ENCODE data around the gene MAF.
A peak's percentile ranks its signal among the peaks of the same experiment; 100 is the strongest.

The MAF gene

DNA sequence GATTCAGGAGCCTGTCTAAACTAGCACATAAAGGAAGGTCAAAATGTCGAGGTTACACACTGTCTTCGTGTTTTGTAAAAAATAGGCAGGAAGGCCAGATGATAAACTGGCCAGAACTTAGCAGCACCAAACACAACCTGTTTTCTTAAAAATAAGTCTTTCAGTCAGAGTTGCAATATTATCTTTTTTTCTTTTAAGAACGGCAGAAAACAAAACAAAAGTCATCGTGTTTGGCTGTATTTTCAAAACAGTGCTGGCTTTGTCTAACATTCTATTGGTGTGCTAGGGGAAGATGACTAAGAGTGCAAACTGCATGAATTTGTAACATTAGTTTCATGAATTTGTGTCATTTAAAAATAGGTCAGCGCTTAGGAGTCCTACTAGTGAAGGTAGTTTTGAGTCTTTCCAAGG lies 5.3 kb downstream of the MAF start:
- Mint-ChIP-seq H3K27me3 (no peaks in the 10 kb centered on the region), H3K4me3 (peak overlapping the region; percentile 79 to 94), H3K36me3 (ENCODE audit: insufficient read depth) (peaks cover 66% of the 10 kb centered on the region), H3K27ac (peak overlapping the region; percentile 35 to 84), H3K4me1 (ENCODE audit: low read depth in 2 of 2) (peaks cover 36 to 50% of the 10 kb centered on the region in 2 donors), H3K9me3 (no peaks in the 10 kb centered on the region)
- DNase-seq (no peak), ATAC-seq (replicated peaks) (no peak)

DNA sequence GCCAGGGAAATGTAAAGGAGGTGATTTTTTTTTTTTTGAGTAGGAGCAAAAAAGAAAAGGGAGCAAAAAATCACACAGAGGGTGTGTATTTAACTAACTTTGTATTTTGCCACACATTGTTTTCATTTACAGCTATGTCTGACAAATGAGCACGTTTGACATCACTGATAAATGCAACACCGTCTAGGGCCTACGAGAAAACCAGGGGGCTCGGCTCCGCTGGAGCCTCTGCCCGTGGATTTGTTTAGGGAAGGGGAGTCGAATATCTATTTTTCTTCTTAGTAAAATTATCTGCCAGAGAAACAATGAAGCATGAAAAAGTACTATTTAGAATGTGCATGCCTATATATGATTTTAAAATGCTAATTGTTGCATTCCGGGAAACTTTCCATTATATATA lies 6.8 kb downstream of the MAF start:
- H3K27ac Mint-ChIP-seq: peak overlapping the region; percentile 35 to 70
- no peaks in the 10 kb centered on the region for H3K27me3 Mint-ChIP-seq
- no peak for ATAC-seq (replicated peaks)
- peaks cover 56% of the 10 kb centered on the region for H3K36me3 Mint-ChIP-seq (ENCODE audit: insufficient read depth)
- no peaks in the 10 kb centered on the region for H3K9me3 Mint-ChIP-seq
- DNase-seq: no peak
- peak overlapping the region; percentile 47 to 79 for H3K4me3 Mint-ChIP-seq
- peaks cover 41 to 50% of the 10 kb centered on the region in 2 donors for H3K4me1 Mint-ChIP-seq (ENCODE audit: low read depth in 2 of 2)

DNA sequence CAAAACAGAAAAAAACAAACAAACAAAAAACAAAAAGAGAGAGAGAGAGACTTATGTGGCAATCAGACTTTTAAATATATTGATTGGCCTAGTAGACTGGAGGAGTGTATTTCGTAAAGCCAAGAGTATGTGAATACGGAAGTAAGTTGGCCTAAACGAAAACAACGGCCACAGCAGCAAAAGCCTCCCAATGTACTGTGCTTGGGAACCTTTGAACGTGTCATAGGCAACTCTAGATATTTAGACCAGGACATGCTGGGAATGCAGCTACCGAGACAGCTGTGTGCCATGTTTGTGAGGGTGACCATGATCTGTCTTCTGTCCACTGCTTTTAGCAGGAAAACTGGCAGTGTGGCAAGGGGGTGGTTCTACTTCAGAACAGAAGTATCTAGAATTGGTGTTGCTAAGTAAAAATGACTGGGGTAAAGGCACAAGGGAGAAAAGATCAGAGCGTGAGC lies 7.4 kb downstream of the MAF start:
- peak; percentile 50 for ATAC-seq (replicated peaks)
- Mint-ChIP-seq H3K4me3 (peak overlapping the region; percentile 47 to 79), H3K4me1 (ENCODE audit: low read depth in 2 of 2) (peaks cover 41 to 48% of the 10 kb centered on the region in 2 donors), H3K9me3 (no peaks in the 10 kb centered on the region), H3K27ac (peak overlapping the region; percentile 70 to 89), H3K36me3 (ENCODE audit: insufficient read depth) (peaks cover 52% of the 10 kb centered on the region), H3K27me3 (peaks cover 0 to 5% of the 10 kb centered on the region in 2 donors)
- no peak for DNase-seq

DNA sequence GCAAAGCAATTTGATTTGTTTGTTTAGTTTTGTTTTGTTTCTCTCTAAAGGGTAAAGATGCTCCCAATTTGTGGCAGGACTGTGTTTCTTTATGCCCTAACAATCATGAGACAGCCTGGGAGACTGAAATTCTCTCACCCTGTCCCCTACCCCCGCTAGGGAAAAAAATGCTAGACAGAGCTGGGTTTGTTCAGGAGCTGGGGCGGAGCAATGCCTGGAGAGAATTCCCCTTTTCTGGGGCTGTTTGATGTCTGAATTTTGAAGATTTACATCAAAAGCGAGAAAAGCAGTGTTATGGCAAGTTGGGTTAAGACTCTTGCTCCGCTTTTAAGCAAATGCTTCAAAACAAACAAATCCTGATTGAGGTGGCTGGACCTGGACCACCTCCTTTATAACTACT lies 8.4 kb downstream of the MAF start:
- Mint-ChIP-seq H3K9me3 (no peaks in the 10 kb centered on the region), H3K36me3 (ENCODE audit: insufficient read depth) (peaks cover 46% of the 10 kb centered on the region), H3K27me3 (peaks cover 0 to 12% of the 10 kb centered on the region in 2 donors), H3K4me1 (ENCODE audit: low read depth in 2 of 2) (peaks cover 41 to 45% of the 10 kb centered on the region in 2 donors), H3K27ac (peak overlapping the region; percentile 70 to 89), H3K4me3 (peak overlapping the region in 1 of 2 donors; percentile 79)
- ATAC-seq (replicated peaks) (no peak), DNase-seq (no peak)

DNA sequence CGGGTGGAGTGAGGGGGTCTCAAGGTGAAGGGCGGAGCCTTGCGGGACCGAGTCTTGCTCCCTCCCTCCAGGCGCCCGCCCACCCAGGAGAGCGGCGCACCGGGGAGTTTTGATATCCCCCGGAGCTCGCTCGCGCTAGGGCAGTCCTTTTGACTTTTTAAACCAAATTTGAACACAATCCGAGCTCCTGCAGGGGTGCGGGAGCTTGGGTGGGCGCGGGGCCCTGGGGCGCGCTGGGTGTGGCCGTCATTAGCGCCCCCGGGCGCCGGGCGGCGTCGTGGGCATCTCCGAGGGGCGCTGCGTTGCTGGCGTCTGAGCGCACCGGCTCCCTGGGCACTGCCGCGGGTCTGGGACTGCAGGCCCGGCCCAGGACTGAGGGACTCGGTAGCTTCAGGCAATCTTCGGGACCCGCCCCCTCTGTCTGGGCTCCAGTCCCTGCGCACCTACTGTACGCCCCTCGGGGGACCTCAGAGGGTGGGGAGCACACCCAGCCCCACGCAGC lies 10.9 kb downstream of the MAF start:
- Mint-ChIP-seq H3K27me3 (peaks cover 0 to 12% of the 10 kb centered on the region in 2 donors), H3K4me1 (ENCODE audit: low read depth in 2 of 2) (peaks cover 27 to 28% of the 10 kb centered on the region in 2 donors), H3K4me3 (peak overlapping the region; percentile 70 to 79), H3K27ac (peak overlapping the region in 1 of 2 donors; percentile 70), H3K9me3 (no peaks in the 10 kb centered on the region), H3K36me3 (ENCODE audit: insufficient read depth) (peaks cover 34% of the 10 kb centered on the region)
- DNase-seq (no peak), ATAC-seq (replicated peaks) (peak; percentile 54)

DNA sequence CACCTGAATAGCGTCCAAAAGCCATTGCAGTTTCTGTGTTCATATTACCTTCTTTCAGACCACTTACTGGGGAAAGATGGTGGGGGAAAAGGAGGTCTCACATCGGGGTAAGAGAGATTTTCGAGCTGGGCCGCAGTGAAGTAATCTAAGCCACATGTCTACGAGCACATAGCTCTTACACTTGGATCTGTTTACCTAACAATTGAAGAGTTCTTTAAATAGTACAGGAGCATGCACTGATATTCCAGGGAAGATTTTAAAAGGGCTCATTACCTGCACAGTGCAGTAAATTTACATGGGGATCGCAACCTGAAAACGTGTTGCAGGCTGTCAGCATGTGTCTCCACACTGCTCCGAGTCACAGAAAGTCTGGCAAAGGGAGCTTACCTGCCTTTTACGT lies 12.6 kb downstream of the MAF start:
- Mint-ChIP-seq H3K4me1 (ENCODE audit: low read depth in 2 of 2) (peaks cover 14 to 21% of the 10 kb centered on the region in 2 donors), H3K36me3 (ENCODE audit: insufficient read depth) (peaks cover 16% of the 10 kb centered on the region), H3K27me3 (peaks cover 0 to 12% of the 10 kb centered on the region in 2 donors), H3K27ac (no peak overlapping the region), H3K4me3 (no peak overlapping the region), H3K9me3 (no peaks in the 10 kb centered on the region)
- ATAC-seq (replicated peaks): no peak
- DNase-seq: no peak

DNA sequence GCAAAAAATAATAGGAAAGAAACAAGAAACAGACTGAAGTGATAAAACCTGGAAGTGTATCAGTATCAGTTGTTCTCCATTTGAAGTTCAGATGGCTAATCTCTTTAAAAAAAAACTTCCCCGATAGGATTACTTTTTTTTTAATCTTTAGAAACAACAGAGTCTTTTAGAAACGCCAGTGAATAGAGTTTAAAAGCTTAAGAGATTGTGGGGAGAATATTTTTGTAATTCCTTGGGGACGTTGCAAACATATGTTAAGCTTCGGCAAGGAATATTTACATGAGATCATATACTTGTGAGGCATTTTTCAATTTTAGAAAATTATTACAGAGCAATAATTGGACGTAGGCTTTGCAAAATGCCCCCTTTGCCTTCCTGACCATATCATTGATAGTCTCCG lies 13.2 kb downstream of the MAF start:
- ATAC-seq (replicated peaks): no peak
- H3K4me1 Mint-ChIP-seq (ENCODE audit: low read depth in 2 of 2): peaks cover 13 to 20% of the 10 kb centered on the region in 2 donors
- no peaks in the 10 kb centered on the region for H3K9me3 Mint-ChIP-seq

DNA sequence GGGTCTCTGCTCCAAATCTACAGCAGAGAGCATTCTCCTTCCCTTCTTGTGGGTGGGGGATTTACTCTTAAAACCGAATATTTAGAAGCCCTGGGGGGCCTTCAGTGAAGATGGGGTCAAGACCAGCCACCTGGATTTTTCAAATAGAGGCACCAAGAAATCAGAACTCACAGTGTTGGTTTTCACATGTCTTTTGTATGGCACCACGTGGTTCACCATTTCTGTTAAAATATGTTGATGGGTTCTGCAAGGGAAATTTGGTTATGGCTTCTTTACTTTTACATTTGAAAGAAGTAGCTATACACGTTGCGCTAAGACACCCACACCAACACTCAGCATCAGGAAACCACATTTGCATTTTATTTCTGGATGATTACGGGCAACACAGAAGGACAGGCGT lies 17.7 kb downstream of the MAF start:
- no peak for DNase-seq
- no peak overlapping the region for H3K4me3 Mint-ChIP-seq
- H3K9me3 Mint-ChIP-seq: no peaks in the 10 kb centered on the region
- peaks cover 0 to 6% of the 10 kb centered on the region in 2 donors for H3K4me1 Mint-ChIP-seq (ENCODE audit: low read depth in 2 of 2)
- ATAC-seq (replicated peaks): no peak
- H3K36me3 Mint-ChIP-seq (ENCODE audit: insufficient read depth): no peaks in the 10 kb centered on the region
- no peak overlapping the region for H3K27ac Mint-ChIP-seq
- peaks cover 22 to 23% of the 10 kb centered on the region in 2 donors for H3K27me3 Mint-ChIP-seq

More for the DNA sequence above, 13.2 kb downstream of the MAF start:
- H3K27me3 Mint-ChIP-seq: peaks cover 0 to 12% of the 10 kb centered on the region in 2 donors
- no peak overlapping the region for H3K27ac Mint-ChIP-seq
- peaks cover 10% of the 10 kb centered on the region for H3K36me3 Mint-ChIP-seq (ENCODE audit: insufficient read depth)
- no peak overlapping the region for H3K4me3 Mint-ChIP-seq
- DNase-seq: no peak

DNA sequence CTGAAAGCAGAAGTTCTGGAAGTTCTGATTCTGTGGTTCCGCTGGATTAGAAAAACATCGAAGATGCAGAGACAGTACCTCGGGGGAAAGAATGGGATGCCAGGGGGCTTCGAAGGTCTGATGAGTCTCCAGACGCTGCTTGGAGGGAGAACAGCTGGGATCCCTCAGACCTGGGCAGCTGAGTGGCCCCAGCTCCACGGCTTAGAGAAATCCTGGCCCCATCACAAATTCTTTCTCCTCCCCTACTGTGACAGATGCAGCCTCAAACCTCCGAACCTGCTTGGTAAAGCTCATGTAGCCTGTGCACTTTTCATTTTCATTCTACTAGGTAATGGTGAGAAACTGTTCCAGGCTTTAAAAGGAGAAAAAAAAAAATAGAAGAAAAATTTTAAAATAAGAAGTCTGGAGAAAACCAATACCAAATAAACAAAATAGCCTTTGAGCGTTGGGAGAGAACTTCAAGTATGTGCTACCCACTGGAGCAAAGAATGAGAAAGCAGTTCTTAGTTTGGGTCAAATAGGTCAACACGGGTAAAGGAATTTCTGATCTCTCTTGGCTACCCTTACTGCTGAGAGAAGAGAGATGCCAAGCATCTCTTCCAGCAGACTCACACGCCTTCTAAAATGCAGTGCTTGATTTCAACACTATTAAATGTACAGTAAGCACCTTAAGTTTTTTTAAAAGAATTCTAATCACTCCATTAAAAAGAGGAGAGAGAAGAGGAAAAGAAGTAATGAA lies 19.9 kb downstream of the MAF start:
- ATAC-seq (replicated peaks) (no peak), DNase-seq (no peak)
- Mint-ChIP-seq H3K27ac (no peak overlapping the region), H3K4me3 (no peak overlapping the region), H3K4me1 (ENCODE audit: low read depth in 2 of 2) (peaks cover 0 to 6% of the 10 kb centered on the region in 2 donors), H3K27me3 (peaks cover 24 to 35% of the 10 kb centered on the region in 2 donors), H3K36me3 (ENCODE audit: insufficient read depth) (no peaks in the 10 kb centered on the region), H3K9me3 (no peaks in the 10 kb centered on the region)

DNA sequence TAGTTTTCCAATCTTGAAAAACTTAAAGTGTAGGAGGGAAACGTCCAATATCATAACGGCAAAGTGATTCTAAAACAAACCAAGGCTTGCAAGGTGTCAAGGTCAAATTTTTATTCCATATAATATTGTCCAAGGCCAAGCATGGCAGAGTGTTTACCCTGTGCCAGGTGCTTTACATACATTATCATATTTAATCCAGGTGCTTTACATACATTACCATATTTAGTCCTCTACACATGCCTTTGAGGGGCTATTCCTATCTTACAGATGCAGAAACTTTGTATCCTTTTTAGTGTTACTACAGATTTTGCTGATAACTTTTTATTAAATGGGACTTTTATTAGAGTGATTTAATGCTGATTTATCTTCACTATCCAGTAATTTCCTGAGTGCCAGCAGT lies 23.9 kb downstream of the MAF start:
- DNase-seq (no peak), ATAC-seq (replicated peaks) (no peak)
- no peaks in the 10 kb centered on the region for H3K9me3 Mint-ChIP-seq
- H3K4me1 Mint-ChIP-seq (ENCODE audit: low read depth in 2 of 2): no peaks in the 10 kb centered on the region
- no peak overlapping the region for H3K4me3 Mint-ChIP-seq
- H3K27ac Mint-ChIP-seq: no peak overlapping the region
- peaks cover 53 to 54% of the 10 kb centered on the region in 2 donors for H3K27me3 Mint-ChIP-seq
- H3K36me3 Mint-ChIP-seq (ENCODE audit: insufficient read depth): no peaks in the 10 kb centered on the region

DNA sequence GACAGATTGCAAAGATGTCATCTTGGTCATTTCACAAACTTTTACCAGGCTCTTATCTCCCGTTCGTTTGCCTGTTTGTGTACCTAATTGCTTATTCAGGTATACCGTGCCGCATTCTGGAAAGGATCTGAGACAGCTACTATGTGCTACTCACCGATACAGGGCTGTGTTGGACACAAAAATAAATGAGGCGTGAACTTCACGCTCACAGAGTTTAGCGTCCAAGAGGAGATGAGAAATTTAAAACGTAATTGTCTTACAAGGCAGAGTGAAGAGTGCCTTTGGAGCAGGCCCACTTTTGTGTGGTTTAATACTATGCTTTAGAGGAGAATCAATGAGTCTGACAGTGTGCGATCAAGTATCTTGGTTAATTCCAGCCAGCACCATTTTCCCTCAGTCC lies 26.7 kb downstream of the MAF start:
- Mint-ChIP-seq H3K36me3 (ENCODE audit: insufficient read depth) (no peaks in the 10 kb centered on the region), H3K4me3 (no peak overlapping the region), H3K27me3 (peaks cover 45 to 47% of the 10 kb centered on the region in 2 donors), H3K4me1 (ENCODE audit: low read depth in 2 of 2) (no peaks in the 10 kb centered on the region), H3K9me3 (no peaks in the 10 kb centered on the region), H3K27ac (no peak overlapping the region)
- DNase-seq: no peak
- ATAC-seq (replicated peaks): no peak

DNA sequence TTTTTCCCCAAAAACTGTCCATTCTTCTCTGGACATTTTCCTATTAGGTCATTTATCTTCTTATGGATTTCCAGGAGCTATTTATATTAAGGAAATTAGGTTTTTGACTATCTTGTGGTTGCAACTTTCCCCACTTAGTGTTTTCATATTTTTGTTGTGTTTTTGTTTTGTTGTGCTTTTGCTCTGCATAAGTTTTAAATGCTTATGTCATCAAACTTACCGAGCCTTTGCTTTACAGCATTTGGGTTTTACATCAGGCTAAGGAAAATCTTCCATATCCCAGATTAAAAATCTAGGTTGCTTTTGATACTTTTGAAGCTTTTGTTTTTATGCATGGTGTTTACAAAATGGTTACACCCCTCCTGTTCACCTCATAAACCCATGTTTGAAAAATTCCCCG lies 27.5 kb downstream of the MAF start:
- H3K27ac Mint-ChIP-seq: no peak overlapping the region
- no peaks in the 10 kb centered on the region for H3K36me3 Mint-ChIP-seq (ENCODE audit: insufficient read depth)
- H3K27me3 Mint-ChIP-seq: peaks cover 45 to 47% of the 10 kb centered on the region in 2 donors
- DNase-seq (no peak), ATAC-seq (replicated peaks) (no peak)
- H3K4me3 Mint-ChIP-seq: no peak overlapping the region
- H3K9me3 Mint-ChIP-seq: no peaks in the 10 kb centered on the region
- no peaks in the 10 kb centered on the region for H3K4me1 Mint-ChIP-seq (ENCODE audit: low read depth in 2 of 2)

DNA sequence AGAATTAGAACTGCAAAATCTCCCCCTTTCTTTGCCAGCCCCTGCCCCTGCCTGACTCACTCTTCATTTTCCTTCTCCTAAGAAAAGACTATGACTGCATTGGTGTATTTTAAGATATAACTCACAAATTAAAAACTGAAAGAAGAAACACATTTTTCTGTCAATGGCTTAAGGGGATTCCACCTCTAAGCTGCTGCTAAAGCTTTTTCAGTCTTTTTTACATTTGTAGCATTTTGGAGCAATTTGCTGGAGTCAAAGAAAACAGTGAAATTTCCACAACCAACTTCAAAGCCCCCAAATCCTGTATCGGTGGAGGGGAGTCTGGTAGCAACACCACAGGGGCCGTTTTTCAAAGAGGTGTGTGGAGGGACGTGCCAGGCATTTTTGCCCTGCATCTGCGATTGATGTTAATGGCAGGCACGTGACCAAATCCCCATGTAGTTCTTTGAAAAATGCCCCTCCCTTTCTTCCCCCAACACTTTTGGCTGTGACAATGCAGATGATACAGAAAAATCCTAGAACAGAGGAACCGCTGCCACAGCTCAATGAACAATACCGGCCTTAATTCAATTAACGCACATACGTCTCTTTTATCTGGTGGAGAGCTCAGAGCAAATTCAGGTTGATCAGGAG lies 28.5 kb downstream of the MAF start:
- Mint-ChIP-seq H3K4me1 (ENCODE audit: low read depth in 2 of 2) (no peaks in the 10 kb centered on the region), H3K4me3 (no peak overlapping the region), H3K27me3 (peaks cover 37 to 46% of the 10 kb centered on the region in 2 donors), H3K27ac (no peak overlapping the region), H3K9me3 (no peaks in the 10 kb centered on the region), H3K36me3 (ENCODE audit: insufficient read depth) (no peaks in the 10 kb centered on the region)
- ATAC-seq (replicated peaks): no peak
- DNase-seq: no peak
